ENCODE measurements around the gene NME7.

- TF ChIP-seq EZH2 (IDR thresholded peaks at IDR 0.05) (no peak), POLR2AphosphoS5 (IDR thresholded peaks at IDR 0.05; ENCODE audit: borderline replicate concordance, low read depth, low read length) (no peak), FOXP2 (optimal IDR thresholded peaks at IDR 0.05; ENCODE audit: control extremely low read depth, extremely low read length, insufficient read depth) (no peak)
Measured at GRCh38 chr1:169091480-169091941, 276.1 kb downstream of the NME7 start.
